Measurements from ENCODE around the gene DMD. TPM values are rescaled to one million over a fixed set of nuclear protein-coding genes. Genes with fewer than 3 reads are reported as not detected.

The DMD gene
- total RNA-seq, 1 experiment from 2014 or later, result 47.2 TPM

GRCh38 chrX:31658360-31658759, 1553.0 kb downstream of the DMD start:
- intact Hi-C loops (cut with micrococcal nuclease; ENCODE audit: unreplicated experiment), result loop anchor here (1.0 to 10.0 kb wide), 3 partner anchors 114 to 621 kb away; no protein-coding TSS in a partner anchor
- no peaks in the 10 kb centered on the region for H3K36me3 Mint-ChIP-seq (ENCODE audit: insufficient read depth, unreplicated experiment)
- ChIA-PET CTCF (no interaction called here), POLR2A (no interaction called here)
- H3K4me3 ChIP-seq (ENCODE audit: low read depth, low read length), result no peak overlapping the region
- H3K4me1 Mint-ChIP-seq (ENCODE audit: low read depth, unreplicated experiment), result no peaks in the 10 kb centered on the region
- no peak overlapping the region for H3K27ac Mint-ChIP-seq (ENCODE audit: unreplicated experiment)
- no peaks in the 10 kb centered on the region for H3K9me3 ChIP-seq
- no peaks in the 10 kb centered on the region for H3K4me1 ChIP-seq
- no peaks in the 10 kb centered on the region for H3K27me3 Mint-ChIP-seq (ENCODE audit: insufficient read depth, unreplicated experiment)
- no peaks in the 10 kb centered on the region for H3K36me3 ChIP-seq (ENCODE audit: control insufficient read depth, insufficient read depth, low read length)
- H3K4me3 Mint-ChIP-seq (ENCODE audit: unreplicated experiment), result no peak overlapping the region
- DNase-seq, result no peak
- no peaks in the 10 kb centered on the region for H3K27me3 ChIP-seq (replicated peaks; ENCODE audit: control insufficient read depth, insufficient read depth, low read length)
- BruUV-seq (replicated peaks), result no TSS peak
- peak; percentile 28 to 40 for TF ChIP-seq CTCF (IDR thresholded peaks at IDR 0.05; ENCODE audit: insufficient read depth in 1 of 2, low read depth in 1 of 2, low read length in 1 of 2, severe bottlenecking in 1 of 2, unreplicated experiment in 1 of 2)
- H3K9me3 Mint-ChIP-seq (ENCODE audit: unreplicated experiment), result no peaks in the 10 kb centered on the region

- no TSS peak for BruUV-seq (replicated peaks)
- intact Hi-C loops (cut with micrococcal nuclease; ENCODE audit: unreplicated experiment), result loop anchor here (2.0 to 10.0 kb wide), 2 partner anchors 111 to 441 kb away; no protein-coding TSS in a partner anchor
- H3K9me3 Mint-ChIP-seq (ENCODE audit: unreplicated experiment), result peaks cover 9% of the 10 kb centered on the region
- no peaks in the 10 kb centered on the region for H3K9me3 ChIP-seq
- H3K36me3 ChIP-seq (ENCODE audit: control insufficient read depth, insufficient read depth, low read length), result no peaks in the 10 kb centered on the region
- no peak for DNase-seq
- H3K4me1 Mint-ChIP-seq (ENCODE audit: low read depth, unreplicated experiment), result no peaks in the 10 kb centered on the region
- no peak for TF ChIP-seq CTCF (IDR thresholded peaks at IDR 0.05; ENCODE audit: insufficient read depth in 1 of 2, low read depth in 1 of 2, low read length in 1 of 2, severe bottlenecking in 1 of 2, unreplicated experiment in 1 of 2)
- no peaks in the 10 kb centered on the region for H3K27me3 ChIP-seq (replicated peaks; ENCODE audit: control insufficient read depth, insufficient read depth, low read length)
- POLR2A ChIA-PET, result no interaction called here
- CTCF ChIA-PET, result no interaction called here
- H3K4me1 ChIP-seq, result no peaks in the 10 kb centered on the region
- no peaks in the 10 kb centered on the region for H3K36me3 Mint-ChIP-seq (ENCODE audit: insufficient read depth, unreplicated experiment)
- H3K4me3 ChIP-seq (ENCODE audit: low read depth, low read length), result no peak overlapping the region
- H3K27me3 Mint-ChIP-seq (ENCODE audit: insufficient read depth, unreplicated experiment), result no peaks in the 10 kb centered on the region
- no peak overlapping the region for H3K27ac Mint-ChIP-seq (ENCODE audit: unreplicated experiment)
- no peak overlapping the region for H3K4me3 Mint-ChIP-seq (ENCODE audit: unreplicated experiment)
Measured at GRCh38 chrX:31656013-31656412, 1555.3 kb downstream of the DMD start.

- H3K36me3 Mint-ChIP-seq (ENCODE audit: insufficient read depth, unreplicated experiment), result no peaks in the 10 kb centered on the region
- H3K27me3 Mint-ChIP-seq (ENCODE audit: insufficient read depth, unreplicated experiment), result no peaks in the 10 kb centered on the region
- Histone ChIP-seq H3K4me3 (ENCODE audit: low read depth, low read length) (no peak overlapping the region), H3K36me3 (ENCODE audit: control insufficient read depth, insufficient read depth, low read length) (no peaks in the 10 kb centered on the region), H3K9me3 (no peaks in the 10 kb centered on the region), H3K4me1 (no peaks in the 10 kb centered on the region), H3K27me3 (replicated peaks; ENCODE audit: control insufficient read depth, insufficient read depth, low read length) (no peaks in the 10 kb centered on the region)
- no peaks in the 10 kb centered on the region for H3K4me1 Mint-ChIP-seq (ENCODE audit: low read depth, unreplicated experiment)
- POLR2A ChIA-PET, result no interaction called here
- no TSS peak for BruUV-seq (replicated peaks)
- H3K4me3 Mint-ChIP-seq (ENCODE audit: unreplicated experiment), result no peak overlapping the region
- DNase-seq, result no peak
- CTCF ChIA-PET, result no interaction called here
- intact Hi-C loops (cut with micrococcal nuclease; ENCODE audit: unreplicated experiment), result loop anchor here (10.0 kb wide), 1 partner anchor 109 kb away; no protein-coding TSS in a partner anchor
- peaks cover 9% of the 10 kb centered on the region for H3K9me3 Mint-ChIP-seq (ENCODE audit: unreplicated experiment)
- TF ChIP-seq CTCF (IDR thresholded peaks at IDR 0.05; ENCODE audit: insufficient read depth in 1 of 2, low read depth in 1 of 2, low read length in 1 of 2, severe bottlenecking in 1 of 2, unreplicated experiment in 1 of 2), result no peak
- no peak overlapping the region for H3K27ac Mint-ChIP-seq (ENCODE audit: unreplicated experiment)
Measured at GRCh38 chrX:31653422-31653821, 1557.9 kb downstream of the DMD start.

Data from Caco-2 (cell line).